ENCODE data around the gene PREB.

GRCh38 chr2:27159271-27159670 lies 24.8 kb upstream of the PREB start:
- TF ChIP-seq POLR2A (IDR thresholded peaks at IDR 0.05; ENCODE audit: low read depth, low read length) (no peak), TAF1 (IDR thresholded peaks at IDR 0.05; ENCODE audit: low read depth, low read length) (no peak), PAX5 (IDR thresholded peaks at IDR 0.05; ENCODE audit: insufficient read depth, low read length, severe bottlenecking) (no peak)

Measured in GM12891 (cell line).